Prostate gland (tissue), 2 donors: ENCODE measurements around the gene CHRM2. TPM values are rescaled to one million over a fixed set of nuclear protein-coding genes. Genes with fewer than 3 reads are reported as not detected.

Experiments used
- DNase-seq: peaks from one replicate; pipeline ENCODE4 v3.0.0-alpha.2; 2019; ENCODE audit warnings: low spot score
- H3K27ac ChIP-seq, 2 donors: fragments of 200-600 bp; sonication (generic); 2 replicates each; pipeline ENCODE4 v1.5.1; 2017 to 2019
- H3K27me3 ChIP-seq: fragments of 200-600 bp; sonication (generic); replicated peaks from 2 replicates; pipeline ENCODE4 v1.5.1; 2019; ENCODE audit not compliant: insufficient read depth
- H3K36me3 ChIP-seq, 2 donors: fragments of 200-600 bp; sonication (generic); 1 replicate in 1 of 2; 2 replicates in 1 of 2; pipeline versions ENCODE4 v1.5.1 to v1.8.1; 2017 to 2019
- H3K4me1 ChIP-seq: fragments of 200-600 bp; sonication (generic); replicated peaks from 2 replicates; pipeline ENCODE4 v1.5.1; 2019
- H3K4me3 ChIP-seq, 2 donors: fragments of 200-600 bp; sonication (generic); 2 replicates each; pipeline ENCODE4 v1.5.1; 2017 to 2019
- H3K9me3 ChIP-seq: fragments of 200-600 bp; sonication (generic); 2 replicates; pipeline ENCODE4 v1.5.1; 2017
- CTCF ChIP-seq, 4 experiments: fragments of 200-600 bp in 2 of 4; fragments of 450-650 bp in 2 of 4; sonication (generic) in 2 of 4; IDR thresholded peaks; 1 replicate in 3 of 4; 2 replicates in 1 of 4; pipeline ENCODE4 v1.5.1; 2016 to 2019; ENCODE audit warnings: antibody characterized with exemption in 4 of 4, mild to moderate bottlenecking in 2 of 4, moderate library complexity in 2 of 4
- POLR2A ChIP-seq: fragments of 450-650 bp; IDR thresholded peaks from one replicate; pipeline ENCODE4 v1.6.1; 2016; ENCODE audit warnings: antibody characterized with exemption, mild to moderate bottlenecking
- POLR2AphosphoS5 ChIP-seq: sonication (generic); formaldehyde crosslinking; IDR thresholded peaks from one replicate; pipeline ENCODE4 v1.6.1; 2017; ENCODE audit warnings: antibody characterized with exemption
- WGBS: methylation state at CpG from one replicate; pipeline ENCODE4 v1.1.5; 2018; 5-methylcytosine and 5-hydroxymethylcytosine counted together
- intact Hi-C: fragments of 100-400 bp; cut with DNase I; formaldehyde crosslinking; loops from one replicate; pipeline ENCODE4 v1.14.2; 2022
- total RNA-seq, 2 donors: library from RNA; depleted of rRNA; stranded (reverse); fragments of >200 nt; gene quantifications; one replicate each; pipeline ENCODE4 v1.1.0, GENCODE V29; 2016

Gene CHRM2
- total RNA-seq, 2 donors from 2014 or later, result 0.40 TPM; not detected in 1

GRCh38 chr7:136857573-136857972, 10.9 kb upstream of the CHRM2 start:
- no peaks in the 10 kb centered on the region for H3K36me3 ChIP-seq
- no peak overlapping the region for H3K27ac ChIP-seq
- H3K4me1 ChIP-seq, result no peaks in the 10 kb centered on the region
- no peak for TF ChIP-seq POLR2AphosphoS5
- TF ChIP-seq POLR2A, result no peak
- TF ChIP-seq CTCF (IDR thresholded peaks at IDR 0.05), result no peak
- no peaks in the 10 kb centered on the region for H3K27me3 ChIP-seq
- no peak overlapping the region for H3K4me3 ChIP-seq
- H3K9me3 ChIP-seq, result no peaks in the 10 kb centered on the region
- intact Hi-C loops, result no loop called here
- DNase-seq, result no peak
- 41% methylated on average over 3 of the region's 3 CpGs for WGBS

DNA sequence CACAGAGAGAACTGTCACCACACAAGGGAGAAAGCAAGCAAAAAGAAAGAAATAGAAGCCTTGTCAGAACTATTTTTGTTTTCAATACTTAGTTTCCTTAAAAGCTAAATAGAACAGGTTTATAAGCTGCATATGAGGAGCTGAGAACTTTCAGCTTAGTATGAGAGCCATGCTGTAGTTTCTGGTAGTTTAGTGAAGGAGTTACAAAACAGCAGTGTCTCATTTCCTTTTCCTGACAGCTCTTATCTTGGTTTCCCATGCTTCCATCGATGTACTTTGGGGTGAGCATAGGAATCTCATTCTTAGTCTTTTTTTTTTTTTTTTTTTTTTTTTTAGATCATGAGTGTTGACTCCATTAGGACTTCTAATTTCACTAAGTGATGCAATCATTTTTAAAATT, 8.6 kb upstream of the CHRM2 start:
- no peak for DNase-seq
- Histone ChIP-seq H3K27ac (no peak overlapping the region), H3K9me3 (no peaks in the 10 kb centered on the region), H3K36me3 (no peaks in the 10 kb centered on the region), H3K4me1 (no peaks in the 10 kb centered on the region), H3K4me3 (no peak overlapping the region), H3K27me3 (no peaks in the 10 kb centered on the region)
- TF ChIP-seq POLR2AphosphoS5, result no peak
- TF ChIP-seq POLR2A, result no peak
- TF ChIP-seq CTCF (IDR thresholded peaks at IDR 0.05), result no peak
- WGBS, result 45% methylated on average over 1 of the region's 1 CpG
- intact Hi-C loops, result no loop called here

DNA sequence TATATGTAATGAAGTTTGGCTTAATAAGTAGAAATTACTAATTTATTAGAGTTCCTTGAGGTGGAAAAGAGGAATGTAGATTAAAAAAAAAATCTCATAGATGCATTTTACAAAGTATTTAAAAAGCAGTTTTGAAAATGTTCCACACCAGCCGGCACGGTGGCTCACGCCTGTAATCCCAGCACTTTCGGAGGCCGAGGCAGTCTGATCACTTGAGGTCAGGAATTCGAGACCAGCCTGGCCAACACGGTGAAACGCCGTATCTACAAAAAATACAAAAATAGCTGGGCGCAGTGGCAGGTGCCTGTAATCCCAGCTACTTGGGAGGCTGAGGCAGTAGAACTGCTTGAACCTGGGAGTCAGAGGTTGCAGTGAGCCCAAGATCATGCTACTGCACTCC, 3.2 kb upstream of the CHRM2 start:
- intact Hi-C loops, result no loop called here
- H3K36me3 ChIP-seq, result no peaks in the 10 kb centered on the region
- H3K4me1 ChIP-seq, result peaks cover 5% of the 10 kb centered on the region
- no peak overlapping the region for H3K27ac ChIP-seq
- H3K27me3 ChIP-seq, result peaks cover 9% of the 10 kb centered on the region
- no peak for DNase-seq
- TF ChIP-seq CTCF (IDR thresholded peaks at IDR 0.05), result no peak
- no peak for TF ChIP-seq POLR2A
- no peak for TF ChIP-seq POLR2AphosphoS5
- H3K9me3 ChIP-seq, result no peaks in the 10 kb centered on the region
- no peak overlapping the region for H3K4me3 ChIP-seq
- WGBS, result 91% methylated on average over 10 of the region's 10 CpGs

DNA sequence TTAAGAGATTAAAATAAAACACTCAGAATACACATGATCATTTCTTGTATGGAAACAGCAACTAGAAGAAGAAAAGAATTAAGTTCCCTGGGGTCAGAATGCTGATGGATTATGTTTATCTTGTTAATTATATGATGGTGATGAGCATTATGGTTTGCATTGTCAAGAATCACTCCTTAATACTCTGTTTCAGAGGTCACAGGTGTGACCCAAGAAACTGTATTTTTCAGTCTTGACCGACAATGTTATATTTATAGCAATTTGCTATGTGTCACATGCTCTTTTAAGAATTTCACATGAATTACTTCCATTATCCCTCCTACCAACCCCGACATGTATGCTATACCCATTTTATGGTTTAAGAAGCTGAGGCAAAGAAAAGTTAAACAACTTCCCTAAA, 2.7 kb upstream of the CHRM2 start:
- intact Hi-C loops, result no loop called here
- Histone ChIP-seq H3K27me3 (peaks cover 14% of the 10 kb centered on the region), H3K36me3 (no peaks in the 10 kb centered on the region), H3K4me3 (no peak overlapping the region), H3K4me1 (peaks cover 5% of the 10 kb centered on the region), H3K9me3 (no peaks in the 10 kb centered on the region), H3K27ac (no peak overlapping the region)
- no peak for TF ChIP-seq CTCF (IDR thresholded peaks at IDR 0.05)
- TF ChIP-seq POLR2A, result no peak
- no peak for TF ChIP-seq POLR2AphosphoS5
- DNase-seq, result no peak
- WGBS, result 91% methylated on average over 2 of the region's 2 CpGs

DNA sequence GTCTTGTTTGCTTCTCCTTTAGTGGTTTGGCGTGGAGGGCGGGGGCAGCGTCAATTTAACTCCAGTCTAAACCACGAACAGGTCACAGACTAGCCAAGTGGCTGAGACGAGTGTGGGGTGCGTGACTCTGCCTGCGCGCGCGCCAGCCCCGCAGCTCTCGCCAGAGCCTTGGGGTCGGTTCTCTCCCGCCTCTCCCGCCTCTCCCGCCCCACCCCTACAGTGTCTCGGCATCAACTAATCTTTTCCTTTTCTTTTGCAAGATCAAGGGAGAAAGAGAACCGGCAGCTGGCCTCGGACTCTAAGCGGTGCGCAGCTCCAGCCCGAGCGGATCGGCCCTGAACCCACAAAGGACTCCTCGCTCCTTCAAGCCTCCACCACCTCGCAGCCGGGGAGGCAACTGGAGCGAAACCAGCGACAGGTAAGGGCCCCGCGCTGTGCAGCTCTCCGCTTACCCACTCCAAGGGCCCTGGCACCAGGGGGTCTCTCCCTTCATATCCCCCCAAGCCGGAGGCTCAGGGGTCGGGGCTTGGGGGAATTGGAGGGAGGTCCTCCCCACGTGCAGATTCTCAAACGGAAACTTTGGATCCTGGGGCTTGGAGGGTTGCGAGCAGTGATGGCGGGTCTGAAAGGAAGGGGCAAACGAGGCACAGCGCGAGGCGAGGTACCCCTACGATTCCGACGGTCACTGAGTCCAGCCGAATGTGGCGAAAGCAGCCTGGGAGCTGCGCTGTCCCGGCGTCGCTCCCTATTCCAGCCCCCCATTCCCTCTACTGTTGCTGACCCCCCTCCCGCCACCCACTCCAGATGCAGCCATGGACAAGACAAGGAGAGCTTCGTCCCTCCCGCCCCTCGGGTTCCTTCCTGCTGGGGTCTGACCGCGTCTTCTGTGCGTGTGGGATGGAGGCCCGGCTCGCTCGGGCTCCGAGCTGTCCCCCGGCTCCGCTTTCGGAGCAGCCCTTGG, 829 bp downstream of the CHRM2 start:
- DNase-seq, result no peak
- TF ChIP-seq POLR2AphosphoS5 (no peak), POLR2A (no peak), CTCF (IDR thresholded peaks at IDR 0.05) (no peak)
- intact Hi-C loops, result no loop called here
- peaks cover 5% of the 10 kb centered on the region for H3K4me1 ChIP-seq
- 1% methylated on average over 65 of the region's 65 CpGs for WGBS
- no peaks in the 10 kb centered on the region for H3K36me3 ChIP-seq
- no peak overlapping the region for H3K4me3 ChIP-seq
- H3K9me3 ChIP-seq, result no peaks in the 10 kb centered on the region
- H3K27me3 ChIP-seq, result peaks cover 21% of the 10 kb centered on the region
- no peak overlapping the region for H3K27ac ChIP-seq
